OCI-LY1 (cell line): ENCODE results near the gene TRPV4.

Source experiments
- EZH2 ChIP-seq: fragments of 200-600 bp; sonication (generic), shearing (Covaris generic); IDR thresholded peaks from 2 replicates; pipeline ENCODE4 v1.8.0; 2017; ENCODE audit warnings: borderline replicate concordance, mixed run types, mild to moderate bottlenecking, antibody characterized with exemption, low read length, moderate library complexity, mixed read lengths
- TF ChIP-seq, protein P1 (sequence below): fragments of 200-600 bp; sonication (generic), shearing (Covaris generic); IDR thresholded peaks from 2 replicates; pipeline ENCODE4 v1.5.1; 2017; ENCODE audit warnings: mild to moderate bottlenecking, antibody characterized with exemption, low read length, moderate library complexity, mixed read lengths

DNA sequence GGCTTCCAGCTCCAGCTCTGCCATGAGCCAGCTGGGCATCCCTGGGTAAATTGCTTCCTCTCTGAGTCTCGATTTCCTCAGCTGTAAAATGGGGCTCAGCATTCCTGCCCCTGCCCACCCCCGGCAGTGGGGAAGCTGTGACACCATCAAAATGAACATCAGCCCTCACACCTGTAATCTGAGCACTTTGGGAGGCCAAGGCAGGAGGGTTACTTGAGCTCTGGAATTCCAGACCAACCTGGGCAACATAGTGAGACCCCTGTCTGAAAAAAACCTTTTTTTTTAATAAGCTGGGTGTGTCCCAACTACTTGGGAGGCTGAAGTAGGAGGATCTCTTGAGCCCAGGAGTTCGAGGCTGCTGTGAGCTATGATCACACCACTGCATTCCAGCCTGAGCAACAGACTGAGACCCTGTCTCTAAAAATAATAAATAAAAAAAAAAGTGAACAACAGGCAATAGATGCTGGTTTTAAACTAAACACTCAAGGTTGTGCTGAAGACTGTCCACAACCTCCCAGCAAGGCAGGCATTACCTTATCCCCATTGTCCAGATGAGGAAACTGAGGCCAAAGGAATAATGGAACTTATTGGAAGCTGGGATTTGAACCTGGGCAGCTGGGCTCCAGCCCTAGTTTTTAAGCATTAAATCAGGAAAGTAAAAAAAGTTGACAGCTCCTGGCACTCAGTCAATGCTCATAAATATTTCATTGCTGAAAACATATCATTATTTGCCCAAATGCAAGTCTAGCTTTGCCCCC lies 4.3 kb downstream of the TRPV4 start:
- TF ChIP-seq, protein P1, sequence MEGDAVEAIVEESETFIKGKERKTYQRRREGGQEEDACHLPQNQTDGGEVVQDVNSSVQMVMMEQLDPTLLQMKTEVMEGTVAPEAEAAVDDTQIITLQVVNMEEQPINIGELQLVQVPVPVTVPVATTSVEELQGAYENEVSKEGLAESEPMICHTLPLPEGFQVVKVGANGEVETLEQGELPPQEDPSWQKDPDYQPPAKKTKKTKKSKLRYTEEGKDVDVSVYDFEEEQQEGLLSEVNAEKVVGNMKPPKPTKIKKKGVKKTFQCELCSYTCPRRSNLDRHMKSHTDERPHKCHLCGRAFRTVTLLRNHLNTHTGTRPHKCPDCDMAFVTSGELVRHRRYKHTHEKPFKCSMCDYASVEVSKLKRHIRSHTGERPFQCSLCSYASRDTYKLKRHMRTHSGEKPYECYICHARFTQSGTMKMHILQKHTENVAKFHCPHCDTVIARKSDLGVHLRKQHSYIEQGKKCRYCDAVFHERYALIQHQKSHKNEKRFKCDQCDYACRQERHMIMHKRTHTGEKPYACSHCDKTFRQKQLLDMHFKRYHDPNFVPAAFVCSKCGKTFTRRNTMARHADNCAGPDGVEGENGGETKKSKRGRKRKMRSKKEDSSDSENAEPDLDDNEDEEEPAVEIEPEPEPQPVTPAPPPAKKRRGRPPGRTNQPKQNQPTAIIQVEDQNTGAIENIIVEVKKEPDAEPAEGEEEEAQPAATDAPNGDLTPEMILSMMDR, result no peak
- TF ChIP-seq EZH2, result no peak
